Keratinocyte (primary cell): ENCODE data around the gene PRKCZ.

ENCODE experiments used
- CTCF ChIP-seq, 3 experiments: IDR thresholded peaks in 1 of 3; conservative IDR thresholded peaks in 1 of 3; optimal IDR thresholded peaks in 1 of 3; 2 replicates in 2 of 3; 3 replicates in 1 of 3; pipeline versions ENCODE3 to v1.5.1; 2011; ENCODE audit warnings: low read length in 3 of 3, mild to moderate bottlenecking in 3 of 3, moderate library complexity in 2 of 3, control low read depth in 1 of 3, inconsistent platforms in 1 of 3; ENCODE audit not compliant: insufficient read depth in 2 of 3; ENCODE audit errors: extremely low read depth in 1 of 3
- EZH2 ChIP-seq: IDR thresholded peaks from one replicate; pipeline ENCODE4 v1.6.1; 2012; ENCODE audit warnings: inconsistent platforms, mild to moderate bottlenecking, low read length, moderate library complexity

GRCh38 chr1:2210084-2210653 lies 160.0 kb downstream of the PRKCZ start:
- TF ChIP-seq CTCF (optimal IDR thresholded peaks at IDR 0.05 in 1 of 3, IDR thresholded peaks at IDR 0.05 in 1 of 3, conservative IDR thresholded peaks at IDR 0.05 in 1 of 3; ENCODE audit: extremely low read depth in 1 of 3, insufficient read depth in 2 of 3, low read length in 3 of 3) (no peak), EZH2 (no peak)
